Measurements from ENCODE around the gene SULT1A1.
"Not testable (repeated sequence)": the region's sequence is repeated elsewhere in the genome, so short reads cannot be mapped to it uniquely, and the experiment has no call there.

Gene SULT1A1

DNA sequence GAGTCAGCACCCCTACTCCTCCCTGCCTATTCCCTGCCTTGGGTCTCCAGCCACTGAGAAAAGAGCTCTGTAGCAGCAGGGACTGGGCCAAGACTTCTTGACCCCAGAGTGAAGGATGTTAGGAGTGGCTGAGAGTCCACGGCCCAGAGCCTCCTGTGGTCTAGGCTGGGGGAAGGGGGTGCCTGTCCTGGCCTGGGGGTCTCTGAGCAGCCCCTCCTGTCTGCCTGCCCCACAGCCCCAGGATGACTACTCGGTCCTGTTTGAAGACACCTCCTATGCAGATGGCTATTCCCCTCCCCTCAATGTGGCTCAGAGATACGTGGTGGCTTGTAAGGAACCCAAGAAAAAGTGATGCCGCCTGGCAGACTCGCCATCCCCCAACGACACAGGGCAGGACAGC, 18.5 kb downstream of the SULT1A1 start:
- DNase-seq (ENCODE audit: low read depth in 2 of 3, low spot score in 1 of 3), result no peak

DNA sequence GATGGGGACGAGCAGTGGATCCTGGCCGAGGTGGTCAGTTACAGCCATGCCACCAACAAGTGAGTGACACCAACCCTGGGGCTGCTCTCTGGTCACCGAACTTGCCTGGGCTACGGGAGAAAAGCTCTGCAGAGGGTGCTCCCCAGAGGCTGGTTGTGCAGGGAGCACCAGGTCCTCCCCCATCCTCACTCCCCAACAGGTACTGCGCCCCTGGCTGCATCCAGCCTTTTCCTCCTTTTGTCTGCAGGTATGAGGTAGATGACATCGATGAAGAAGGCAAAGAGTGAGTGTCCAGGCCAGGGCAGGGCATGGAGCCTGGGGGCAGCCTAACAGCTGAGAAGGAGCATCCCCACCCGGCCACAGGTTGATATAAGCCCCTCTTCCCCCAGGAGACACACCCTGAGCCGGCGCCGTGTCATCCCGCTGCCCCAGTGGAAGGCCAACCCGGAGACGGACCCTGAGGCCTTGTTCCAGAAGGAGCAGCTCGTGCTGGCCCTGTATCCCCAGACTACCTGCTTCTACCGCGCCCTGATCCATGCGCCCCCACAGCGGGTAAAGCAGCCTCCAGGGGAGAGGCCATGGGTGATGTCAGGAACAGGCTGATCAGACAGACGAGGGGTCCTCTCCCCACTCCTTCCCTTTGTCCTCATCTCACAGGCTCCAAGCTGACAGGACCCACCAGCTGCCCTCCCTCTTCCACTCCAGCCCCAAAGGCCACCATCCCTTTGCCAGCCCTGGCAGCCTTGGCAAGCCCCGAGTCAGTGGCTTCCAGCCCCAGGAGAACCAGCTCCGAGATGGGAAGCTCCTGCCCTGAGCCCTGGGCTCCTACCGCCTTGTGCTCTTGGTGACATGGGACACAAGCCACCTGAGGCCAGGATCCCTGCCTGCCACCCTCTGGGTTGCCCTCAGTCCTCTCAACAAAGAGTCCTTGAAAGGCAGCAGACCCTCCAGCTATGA, 19.2 kb downstream of the SULT1A1 start:
- no peak for DNase-seq (ENCODE audit: low read depth in 2 of 3, low spot score in 1 of 3)

DNA sequence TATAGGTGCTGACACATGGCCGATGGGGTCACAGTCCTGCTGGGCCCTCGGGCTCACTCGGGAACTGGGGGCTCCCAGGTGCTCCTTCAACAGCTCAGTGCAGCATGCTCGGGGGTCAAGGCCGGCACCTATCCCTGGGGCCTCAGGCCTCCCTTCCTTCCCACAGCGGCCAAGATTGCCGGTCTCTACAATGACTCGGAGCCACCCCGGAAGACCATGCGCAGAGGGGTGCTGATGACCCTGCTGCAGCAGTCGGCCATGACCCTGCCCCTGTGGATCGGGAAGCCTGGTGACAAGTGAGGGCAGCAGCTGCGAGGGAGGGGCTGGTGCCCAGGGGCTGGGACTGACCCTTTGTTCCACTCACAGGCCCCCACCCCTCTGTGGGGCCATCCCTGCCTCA, 19.9 kb downstream of the SULT1A1 start:
- no peak for DNase-seq (ENCODE audit: low read depth in 2 of 3, low spot score in 1 of 3)

DNA sequence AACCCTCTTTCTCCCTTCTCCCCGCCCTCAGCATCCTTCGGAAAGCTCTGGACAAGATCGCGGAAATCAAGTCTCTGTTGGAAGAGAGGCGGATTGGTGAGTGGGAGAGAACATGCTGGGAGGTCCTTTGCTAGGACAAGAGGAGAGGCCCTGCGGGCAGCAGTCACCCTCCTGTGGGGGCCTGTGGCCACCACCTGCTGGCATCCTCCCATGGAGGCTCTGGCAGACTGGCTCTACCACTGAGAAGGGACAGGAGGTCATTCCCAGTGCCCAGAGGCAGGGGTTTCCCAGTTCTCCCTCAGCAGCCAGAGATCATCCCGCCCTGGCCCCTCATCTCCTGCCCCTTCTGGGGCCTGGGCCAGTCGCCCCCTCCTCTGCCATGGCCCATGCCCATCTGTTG, 20.8 kb downstream of the SULT1A1 start:
- no peak for DNase-seq (ENCODE audit: low read depth in 2 of 3, low spot score in 1 of 3)

DNA sequence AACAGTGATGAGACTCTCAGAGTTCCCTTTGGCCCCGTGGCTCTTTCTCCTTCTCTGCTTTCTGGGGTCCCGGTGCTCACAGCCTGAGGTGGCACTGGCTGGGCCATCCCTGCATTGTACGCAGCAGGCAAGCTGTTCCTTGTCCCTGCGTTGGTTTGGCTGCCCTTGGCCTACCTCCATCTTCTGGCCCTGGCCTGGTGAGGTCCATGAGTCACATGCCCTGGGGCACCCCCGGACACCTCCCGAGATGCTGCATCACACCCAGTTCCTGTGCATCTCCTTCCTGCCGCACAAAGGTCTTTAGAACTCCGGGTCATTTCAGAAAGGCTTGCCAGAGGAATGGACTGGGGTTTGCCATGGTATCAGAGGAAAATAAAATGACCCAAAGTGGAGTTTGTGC, 22.5 kb downstream of the SULT1A1 start:
- no peak for DNase-seq (ENCODE audit: low read depth in 2 of 3, low spot score in 1 of 3)

DNA sequence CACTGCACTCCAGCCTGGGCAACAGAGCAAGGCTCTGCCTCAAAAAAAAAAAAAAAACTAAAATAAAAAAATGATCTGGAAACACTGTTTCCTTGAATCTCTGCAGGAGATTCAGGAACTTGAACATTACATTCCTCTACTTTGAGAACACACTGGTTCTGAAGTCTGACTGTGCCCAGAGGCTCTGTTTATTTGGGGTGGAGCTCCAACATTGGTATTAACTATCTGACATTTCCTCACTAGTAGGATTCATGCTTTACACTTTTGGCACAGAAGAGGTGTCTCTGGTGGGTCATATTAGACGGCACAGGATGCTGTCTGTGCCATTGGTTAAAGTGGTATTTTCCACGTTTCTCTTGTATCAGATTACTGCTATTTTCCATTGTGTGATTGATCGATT, 23.4 kb downstream of the SULT1A1 start:
- DNase-seq (ENCODE audit: low read depth in 2 of 3, low spot score in 1 of 3), result no peak

DNA sequence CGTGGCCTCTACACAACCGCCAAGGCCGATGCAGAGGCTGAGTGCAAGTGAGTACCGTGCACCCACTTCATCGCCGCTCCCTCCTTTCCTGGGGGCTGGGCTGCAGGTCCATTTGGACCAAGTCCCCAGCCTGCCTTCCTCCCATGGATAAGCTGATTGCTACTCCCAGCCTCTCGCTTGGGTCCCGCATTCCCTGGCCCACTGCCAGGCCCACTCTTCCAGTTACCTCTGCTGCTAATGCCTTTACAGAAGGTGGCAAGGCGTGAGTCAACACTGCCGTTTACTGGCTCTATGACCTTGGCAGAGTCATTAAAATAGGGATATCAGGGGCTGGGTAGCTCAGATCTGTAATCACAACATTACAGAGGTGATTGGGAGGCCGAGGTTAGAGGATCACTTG, 24.2 kb downstream of the SULT1A1 start:
- DNase-seq (ENCODE audit: low read depth in 2 of 3, low spot score in 1 of 3), result no peak

DNA sequence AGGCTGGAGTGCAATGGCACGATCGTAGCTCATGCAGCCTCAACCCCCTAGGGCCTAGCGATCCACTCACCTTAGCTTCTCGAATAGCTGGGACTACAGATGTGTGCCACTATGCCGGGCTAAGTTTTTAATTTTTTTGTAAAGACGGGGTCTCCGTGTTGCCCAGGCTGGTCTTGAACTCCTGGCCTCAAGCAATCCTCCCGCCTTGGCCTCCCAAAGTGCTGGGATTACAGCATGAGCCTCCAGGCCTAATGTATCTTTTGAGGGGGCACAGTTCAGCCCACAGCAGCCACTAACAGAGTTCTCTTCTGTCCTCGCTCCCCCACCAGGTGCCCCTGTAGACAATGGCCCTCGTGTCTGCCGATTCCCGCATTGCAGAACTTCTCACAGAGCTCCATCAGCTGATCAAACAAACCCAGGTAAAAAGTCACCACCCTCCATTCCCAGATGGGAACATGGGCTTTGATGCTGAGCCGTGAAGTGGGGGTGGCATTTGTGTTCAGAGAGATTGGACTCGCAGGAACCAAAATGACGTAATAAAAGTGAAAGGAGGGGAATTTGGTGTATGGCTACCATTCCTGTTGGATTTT, 29.0 kb downstream of the SULT1A1 start:
- no peak for DNase-seq (ENCODE audit: low read depth in 2 of 3, low spot score in 1 of 3)

DNA sequence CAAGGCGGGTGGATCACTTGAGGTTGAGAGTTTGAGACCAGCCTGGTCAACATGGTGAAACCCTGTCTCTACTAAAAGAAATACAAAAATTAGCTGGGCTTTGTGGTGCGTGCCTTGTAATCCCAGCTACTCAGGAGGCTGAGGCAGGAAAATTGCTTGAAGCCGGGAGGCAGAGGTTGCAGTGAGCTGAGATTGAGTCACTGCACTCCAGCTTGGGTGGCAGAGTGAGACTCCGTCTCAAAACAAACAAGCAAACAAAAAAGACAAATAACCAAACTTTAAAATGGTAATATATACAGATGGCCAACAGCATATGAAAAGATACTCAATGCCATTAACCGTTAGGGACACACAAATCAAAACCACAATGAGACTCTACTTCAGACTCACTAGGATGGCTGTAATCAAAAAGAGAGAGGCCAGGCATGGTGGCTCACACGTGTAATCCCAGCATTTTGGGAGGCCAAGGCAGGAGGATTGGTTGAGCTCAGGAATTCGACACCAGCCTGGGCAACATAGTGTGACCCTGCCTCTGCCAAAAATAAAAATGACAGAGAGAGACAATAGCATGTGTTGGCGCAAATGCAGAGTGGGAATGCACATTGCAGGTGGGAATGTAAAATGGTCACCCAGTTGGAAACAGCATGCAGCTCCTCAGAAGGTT, 34.3 kb downstream of the SULT1A1 start:
- no peak for DNase-seq (ENCODE audit: low read depth in 2 of 3, low spot score in 1 of 3)

DNA sequence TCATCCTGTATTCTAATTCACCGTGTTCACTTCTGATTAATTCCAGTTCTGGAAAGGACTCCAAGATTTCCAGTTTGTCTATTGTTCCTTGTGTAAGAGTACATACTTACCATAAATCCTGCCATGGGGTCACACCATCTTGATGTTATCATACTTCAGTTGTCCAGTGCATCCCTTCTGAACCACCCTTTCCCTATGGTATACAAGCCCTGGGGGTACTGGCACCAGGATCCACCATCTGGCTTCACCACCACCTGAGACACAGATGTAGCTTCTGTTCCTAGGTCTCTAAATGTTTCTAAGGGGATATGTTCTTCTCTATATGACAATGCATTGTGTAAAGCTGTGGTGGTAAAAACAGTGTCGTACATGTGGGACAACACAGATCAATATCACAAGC, 34.9 kb downstream of the SULT1A1 start:
- DNase-seq (ENCODE audit: low read depth in 2 of 3, low spot score in 1 of 3), result no peak

DNA sequence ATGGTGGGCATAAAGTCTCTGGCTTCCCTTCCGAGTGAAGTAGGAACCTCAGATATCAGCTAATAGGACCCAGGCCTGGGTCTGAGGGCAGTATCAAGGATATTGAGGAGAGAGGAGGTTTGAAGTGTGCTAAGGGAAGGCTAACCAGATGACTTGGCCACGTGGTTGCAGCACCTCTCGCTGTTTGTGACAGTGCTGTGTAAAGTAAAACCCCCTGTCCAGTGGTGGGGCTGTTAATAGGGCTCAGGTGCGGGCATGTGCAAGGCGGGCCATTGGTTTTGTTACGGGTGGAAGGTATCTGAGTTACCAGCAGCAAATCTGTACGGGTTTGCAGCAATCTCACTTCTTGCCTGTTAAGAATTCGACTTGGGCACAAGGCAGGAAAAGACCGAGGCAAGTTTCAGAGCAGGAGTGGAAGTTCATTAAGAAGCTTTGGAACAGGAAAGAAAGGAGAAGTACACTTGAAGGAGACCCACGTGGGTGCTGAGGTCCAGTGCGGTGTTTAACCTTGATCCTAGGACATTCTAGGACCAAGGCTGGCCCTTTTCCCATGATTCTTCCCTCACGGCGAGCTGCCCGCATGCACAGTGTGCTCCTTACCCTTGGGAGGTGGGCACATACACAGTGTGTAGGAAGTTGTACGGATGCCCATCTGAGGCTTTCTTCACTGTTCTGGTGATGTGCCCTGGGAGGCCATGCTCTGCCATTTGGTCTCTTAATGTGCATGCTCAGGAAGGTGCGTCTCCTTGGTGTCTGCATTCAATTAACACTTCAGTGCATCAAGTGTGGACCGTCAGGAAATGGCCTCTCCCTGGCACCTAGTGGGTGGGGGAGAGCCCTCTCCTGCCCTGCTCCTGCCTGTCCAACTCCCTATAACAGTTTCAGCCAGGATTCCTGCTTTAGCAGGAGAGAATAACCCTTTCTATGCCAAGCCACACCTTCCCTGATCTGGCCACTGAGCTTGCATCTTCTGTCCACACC, 35.8 kb downstream of the SULT1A1 start:
- DNase-seq (ENCODE audit: low read depth in 2 of 3, low spot score in 1 of 3), result no peak

DNA sequence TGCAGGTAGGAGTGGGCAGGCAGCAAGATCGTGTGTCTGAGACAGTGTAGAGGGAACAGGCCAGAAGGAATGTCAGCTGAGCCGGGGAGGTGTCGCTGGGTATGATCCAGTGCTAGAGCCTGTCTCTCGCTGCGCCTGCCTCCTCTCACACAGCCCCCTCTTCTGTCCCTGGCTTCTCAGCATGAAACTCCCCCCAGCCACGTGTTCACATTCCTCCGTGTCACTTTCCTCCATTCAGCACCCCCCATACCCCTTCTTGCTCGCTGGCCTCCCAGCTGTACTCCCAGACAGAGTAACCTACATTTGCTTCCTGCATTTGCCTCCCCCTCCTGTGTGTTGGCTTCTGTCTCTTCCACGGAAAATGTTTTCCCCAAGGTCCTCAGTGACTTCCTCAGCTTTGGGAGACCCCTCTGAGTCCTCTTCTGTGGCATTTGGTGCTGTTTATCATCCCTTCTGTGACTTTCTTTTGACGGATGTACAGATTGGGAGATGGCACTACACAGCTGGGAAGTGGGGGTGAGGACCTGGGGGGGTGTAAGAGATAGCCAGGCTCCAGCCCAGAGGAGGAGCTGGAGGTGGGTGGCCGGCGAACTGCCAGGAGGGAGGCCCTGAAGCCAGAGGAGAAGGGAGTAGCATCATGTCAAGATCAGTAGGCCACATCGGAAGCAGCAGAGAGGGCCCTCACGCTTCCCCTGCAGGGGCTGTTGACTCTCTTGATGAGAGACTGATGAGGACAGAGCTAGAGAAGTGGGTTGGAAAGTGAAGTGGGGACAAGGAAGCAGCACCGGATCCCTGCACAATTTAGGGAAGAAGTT, 36.9 kb downstream of the SULT1A1 start:
- no peak for DNase-seq (ENCODE audit: low read depth in 2 of 3, low spot score in 1 of 3)

DNA sequence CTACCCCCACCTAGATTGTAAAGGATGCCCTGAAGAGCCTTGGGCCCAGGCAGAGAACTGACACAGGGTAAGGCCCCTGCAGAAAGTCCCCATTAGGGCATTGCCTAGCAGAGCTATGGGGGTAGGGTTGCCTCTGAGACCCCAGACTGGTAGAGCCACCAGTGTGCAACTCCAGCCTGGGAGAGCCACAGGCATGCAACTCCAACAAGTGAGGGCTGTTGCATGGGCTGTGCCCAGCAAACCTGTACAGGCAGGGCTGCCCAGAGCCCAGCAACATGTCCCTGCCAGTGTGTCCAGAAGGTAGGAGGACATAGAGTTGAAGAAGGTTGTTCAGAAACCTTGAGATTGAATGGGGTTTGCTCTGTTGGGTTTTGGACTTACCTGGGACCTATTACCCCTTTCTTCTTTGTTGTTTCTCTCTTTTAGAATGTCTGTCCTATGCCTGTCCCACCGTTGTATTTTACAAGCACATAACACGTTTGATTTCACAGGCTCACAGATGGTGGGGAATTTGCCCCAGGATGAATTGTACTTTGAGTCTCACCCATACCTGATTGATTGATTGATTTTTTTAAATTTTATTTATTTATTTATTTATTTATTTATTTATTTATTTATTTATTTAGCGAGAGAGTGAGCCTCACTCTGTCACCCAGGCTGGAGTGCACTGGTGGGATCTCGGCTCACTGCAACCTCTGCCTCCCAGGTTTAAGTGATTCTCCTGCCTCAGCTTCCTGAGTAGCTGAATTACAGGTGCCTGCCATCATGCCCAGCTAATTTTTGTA, 39.7 kb downstream of the SULT1A1 start:
- no peak for DNase-seq (ENCODE audit: low read depth in 2 of 3, low spot score in 1 of 3)

DNA sequence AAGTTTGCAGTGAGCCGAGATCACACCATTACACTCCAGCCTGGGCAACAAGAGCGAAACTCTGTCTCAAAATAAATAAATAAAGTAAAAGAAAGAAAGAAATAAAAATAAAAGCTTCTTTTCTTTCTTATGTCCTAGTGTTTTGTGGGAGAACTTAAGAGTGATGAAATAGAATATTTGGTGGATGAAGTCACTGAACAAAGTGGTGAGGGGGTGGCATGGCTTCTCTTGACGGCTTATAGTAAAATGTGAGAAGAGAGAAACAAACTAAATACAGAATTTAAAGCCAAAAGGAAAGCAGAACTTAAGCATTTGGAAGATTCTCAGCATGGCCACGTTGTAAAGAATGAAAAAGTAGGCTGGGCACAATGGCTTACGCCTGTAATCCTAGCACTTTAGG, 40.8 kb downstream of the SULT1A1 start:
- no peak for DNase-seq (ENCODE audit: low read depth in 2 of 3, low spot score in 1 of 3)

DNA sequence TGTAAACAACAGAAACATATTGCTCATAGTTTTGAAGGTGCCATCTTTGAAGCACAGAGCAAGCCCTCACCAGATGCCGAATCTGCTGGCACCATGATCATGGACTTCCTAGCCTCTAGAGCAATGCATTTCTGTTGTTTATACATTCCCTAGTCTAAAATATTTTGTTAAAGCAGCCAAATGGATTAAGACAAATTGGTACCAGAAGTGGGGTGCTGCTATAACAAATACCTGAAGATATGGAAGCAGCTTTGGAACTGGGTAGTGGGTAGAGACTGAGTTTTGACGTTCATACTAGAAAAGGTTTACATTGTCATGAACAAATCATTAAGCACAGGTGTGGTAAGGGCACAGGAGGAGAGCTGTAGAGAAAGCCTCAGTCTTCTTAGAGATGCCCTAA, 42.6 kb downstream of the SULT1A1 start:
- no peak for DNase-seq (ENCODE audit: low read depth in 2 of 3, low spot score in 1 of 3)

DNA sequence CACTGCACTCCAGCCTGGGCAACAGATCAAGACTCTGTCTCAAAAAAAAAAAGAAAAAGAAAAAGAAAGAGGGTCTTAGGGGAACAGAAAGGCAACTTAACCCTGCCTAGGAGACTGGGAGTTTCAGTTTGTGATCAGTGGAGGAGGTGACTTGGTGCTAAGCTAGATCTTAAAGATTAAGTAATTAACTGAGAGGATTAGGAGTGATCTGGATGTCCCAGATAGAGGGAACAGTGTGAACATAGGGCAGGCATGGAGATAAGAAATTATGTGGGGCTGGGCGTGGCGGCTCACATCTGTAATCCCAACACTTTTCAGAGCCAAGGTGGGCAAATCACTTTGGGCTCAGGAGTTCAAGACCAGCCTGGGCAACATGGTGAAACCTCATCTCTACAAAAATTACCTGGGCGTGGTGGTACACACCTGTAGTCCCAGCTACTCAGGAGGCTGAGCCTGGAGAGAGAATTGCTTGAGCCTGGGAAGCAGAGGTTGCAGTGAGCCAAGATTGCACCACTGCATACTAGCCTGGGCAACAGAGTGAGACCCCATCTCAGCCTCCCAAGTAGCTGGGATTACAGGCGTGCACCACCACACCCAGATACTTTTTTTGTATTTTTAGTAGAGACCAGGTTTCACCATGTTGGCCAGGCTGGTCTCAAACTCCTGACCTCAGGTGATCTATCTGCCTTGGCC, 43.5 kb downstream of the SULT1A1 start:
- DNase-seq (ENCODE audit: low read depth in 2 of 3, low spot score in 1 of 3), result not testable (repeated sequence)

DNA sequence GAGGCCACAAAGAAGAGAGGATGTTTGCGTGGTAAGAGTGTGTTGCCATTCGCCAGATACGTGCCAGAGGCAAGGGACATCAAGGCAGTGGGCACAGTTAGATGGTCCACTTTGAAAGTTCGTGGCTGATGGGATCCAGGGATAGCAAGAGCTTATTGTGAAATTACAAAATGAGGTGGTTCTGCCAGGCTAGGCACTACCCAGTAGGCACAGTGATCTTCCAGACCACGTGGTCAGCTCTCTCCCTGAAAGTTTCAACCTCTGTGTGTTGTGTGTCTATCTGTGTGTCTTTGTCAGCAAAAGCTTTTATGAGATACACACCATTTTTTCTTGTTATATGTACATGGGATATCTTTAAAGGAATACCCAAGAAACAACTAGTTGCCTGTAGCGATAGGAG, 46.6 kb downstream of the SULT1A1 start:
- DNase-seq (ENCODE audit: low read depth in 2 of 3, low spot score in 1 of 3), result no peak

DNA sequence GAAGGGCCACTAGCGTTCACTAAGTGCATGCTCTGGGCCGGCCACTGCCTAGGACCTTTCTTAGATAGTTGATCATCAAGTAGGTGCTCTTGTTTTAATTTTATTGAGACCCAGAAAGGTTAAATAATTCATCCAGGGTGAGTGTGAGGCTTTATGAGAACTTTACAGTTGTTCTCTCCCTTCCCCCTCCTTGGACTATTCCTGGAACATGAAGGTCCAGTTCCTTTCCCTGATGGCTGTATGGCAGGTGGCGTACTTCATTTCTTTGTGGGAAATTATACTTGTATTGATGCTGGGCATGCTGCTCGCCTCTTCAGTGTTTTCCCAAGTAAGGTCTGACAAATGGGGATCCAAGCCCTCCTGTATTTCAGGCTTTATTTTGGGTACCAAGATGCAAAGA, 47.6 kb downstream of the SULT1A1 start:
- no peak for DNase-seq (ENCODE audit: low read depth in 2 of 3, low spot score in 1 of 3)
